Measurements from ENCODE around the gene TBX3.

DNA sequence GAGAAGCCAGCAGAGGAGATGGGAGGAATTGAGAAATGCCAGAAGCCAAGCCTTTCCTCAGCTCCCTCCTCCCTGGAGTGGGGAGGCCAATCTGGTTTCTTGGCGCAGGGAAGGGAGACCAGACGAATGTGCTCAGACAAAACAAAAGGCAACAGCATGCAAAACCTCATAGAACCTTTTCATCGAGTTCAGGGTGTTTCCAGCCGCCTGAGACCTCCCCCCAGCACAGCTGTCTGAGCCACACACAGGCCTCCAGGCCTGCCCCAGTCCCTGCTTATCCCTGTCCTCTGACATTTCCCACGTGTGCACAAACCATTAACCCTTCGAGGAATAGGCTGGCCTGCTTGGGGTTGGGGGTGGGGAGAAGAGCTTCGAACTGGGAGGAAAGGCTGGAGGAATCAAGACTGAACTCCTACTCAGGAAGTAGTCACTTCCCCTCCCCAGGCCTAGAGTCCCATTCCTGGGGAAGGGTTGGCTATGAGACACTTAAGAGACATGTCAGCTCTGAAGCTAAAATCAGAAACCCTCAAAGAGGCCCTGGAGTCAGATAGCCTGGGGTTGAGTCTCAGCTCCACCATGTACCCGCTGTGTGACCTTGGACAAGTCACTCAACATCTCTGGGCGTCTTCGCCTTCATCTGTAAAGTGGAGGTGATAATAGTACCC is 10.7 kb downstream of the TBX3 start:
- TF ChIP-seq TAF1 (IDR thresholded peaks at IDR 0.05; ENCODE audit: low read depth) (no peak), CREB1 (IDR thresholded peaks at IDR 0.05; ENCODE audit: low read depth) (no peak), EGR1 (IDR thresholded peaks at IDR 0.05) (no peak)
